Fibroblast of lung (primary cell): Measurements from ENCODE around the gene MMS19. TPM values are rescaled to one million over a fixed set of nuclear protein-coding genes. Genes with fewer than 3 reads are reported as not detected.

Source experiments
- DNase-seq, 2 donors: peaks; one replicate each; pipeline versions ENCODE4 v3.0.0 to v3.0.0-alpha.2; 2010; ENCODE audit warnings: low read depth in 2 of 2
- H2AFZ ChIP-seq: 2 replicates; pipeline ENCODE4 v1.5.1; 2012; ENCODE audit warnings: low read length, control low read depth, inconsistent platforms
- H3K27ac ChIP-seq: 2 replicates; pipeline ENCODE4 v1.5.1; 2011; ENCODE audit warnings: low read length, control low read depth; ENCODE audit not compliant: insufficient read depth
- H3K27me3 ChIP-seq: 2 replicates; pipeline ENCODE4 v1.5.1; 2011; ENCODE audit warnings: mild to moderate bottlenecking, low read length; ENCODE audit not compliant: control insufficient read depth, insufficient read depth
- H3K36me3 ChIP-seq: 2 replicates; pipeline ENCODE4 v1.5.1; 2011; ENCODE audit warnings: low read length; ENCODE audit not compliant: control insufficient read depth, insufficient read depth
- H3K4me1 ChIP-seq: 2 replicates; pipeline ENCODE4 v1.5.1; 2011; ENCODE audit warnings: low read length; ENCODE audit not compliant: control insufficient read depth, insufficient read depth; ENCODE audit errors: extremely low read depth
- H3K4me2 ChIP-seq: 2 replicates; pipeline ENCODE4 v1.5.1; 2011; ENCODE audit warnings: low read length, control low read depth; ENCODE audit not compliant: insufficient read depth; ENCODE audit errors: extremely low read depth
- H3K4me3 ChIP-seq, 4 experiments: fragments of 200-600 bp in 1 of 4; sonication (generic) in 1 of 4; replicated peaks in 1 of 4; 2 replicates each; pipeline ENCODE4 v1.5.1; 2011 to 2016; ENCODE audit warnings: low read length in 4 of 4, low read depth in 3 of 4, mild to moderate bottlenecking in 3 of 4, control low read depth in 2 of 4, inconsistent platforms in 1 of 4, mixed read lengths in 1 of 4; ENCODE audit not compliant: insufficient read depth in 1 of 4; ENCODE audit errors: control extremely low read depth in 1 of 4
- H3K79me2 ChIP-seq: 2 replicates; pipeline ENCODE4 v1.5.1; 2012; ENCODE audit warnings: mild to moderate bottlenecking, low read length, inconsistent platforms; ENCODE audit not compliant: control insufficient read depth, insufficient read depth
- H3K9ac ChIP-seq: 2 replicates; pipeline ENCODE4 v1.5.1; 2011; ENCODE audit warnings: mild to moderate bottlenecking, low read length, control low read depth; ENCODE audit not compliant: insufficient read depth
- H3K9me3 ChIP-seq: 2 replicates; pipeline ENCODE4 v1.5.1; 2012; ENCODE audit warnings: low read depth, low read length; ENCODE audit not compliant: control insufficient read depth, insufficient read depth
- H4K20me1 ChIP-seq: 2 replicates; pipeline ENCODE4 v1.5.1; 2011; ENCODE audit warnings: low read length; ENCODE audit not compliant: control insufficient read depth, insufficient read depth; ENCODE audit errors: extremely low read depth
- CTCF ChIP-seq, 2 donors: IDR thresholded peaks in 1 of 2; conservative IDR thresholded peaks in 1 of 2; 1 replicate in 1 of 2; 2 replicates in 1 of 2; pipeline ENCODE4 v1.5.1; 2011 to 2012; ENCODE audit warnings: low read length in 2 of 2, control low read depth in 1 of 2, inconsistent platforms in 1 of 2, low read depth in 1 of 2, mild to moderate bottlenecking in 1 of 2
- EZH2 ChIP-seq: IDR thresholded peaks from 2 replicates; pipeline ENCODE4 v1.5.1; 2012; ENCODE audit warnings: low read length, control low read depth, mild to moderate bottlenecking; ENCODE audit errors: missing control alignments
- polyA plus RNA-seq, 2 donors: library from polyadenylated mRNA; depleted of rRNA in 1 of 2; stranded (reverse) in 1 of 2; unstranded in 1 of 2; fragments of >200 nt; gene quantifications; 2 replicates each; pipeline ENCODE4 v1.2.1, GENCODE V29; 2011 to 2012; ENCODE audit warnings: missing spikeins in 1 of 2
- total RNA-seq: library from RNA; depleted of rRNA; stranded (reverse); fragments of >200 nt; gene quantifications from 2 replicates; pipeline ENCODE4 v1.2.1, GENCODE V29; 2014

MMS19 gene
- total and polyA plus RNA-seq, 2 donors (not counting 1 experiment from before 2014, with no cell fraction given): 44.7 to 64.7 TPM

- Histone ChIP-seq H3K4me3 (no peak overlapping the region), H3K27ac (no peak overlapping the region), H2AFZ (no peak overlapping the region), H3K4me1 (no peaks in the 10 kb centered on the region), H3K79me2 (peaks cover 37% of the 10 kb centered on the region), H3K9me3 (no peaks in the 10 kb centered on the region), H3K9ac (no peak overlapping the region), H4K20me1 (no peaks in the 10 kb centered on the region), H3K27me3 (no peaks in the 10 kb centered on the region), H3K4me2 (no peak overlapping the region), H3K36me3 (peaks cover 35% of the 10 kb centered on the region)
- peak; percentile 44 to 59 for DNase-seq
- no peak for TF ChIP-seq CTCF (conservative IDR thresholded peaks at IDR 0.05 in 1 of 2, IDR thresholded peaks at IDR 0.05 in 1 of 2; ENCODE audit: low read depth in 1 of 2, low read length in 2 of 2)
- no peak for TF ChIP-seq EZH2
Measured at GRCh38 chr10:97454330-97455036, 43.7 kb downstream of the MMS19 start.

GRCh38 chr10:97452352-97452751 lies 45.9 kb downstream of the MMS19 start:
- Histone ChIP-seq H4K20me1 (no peaks in the 10 kb centered on the region), H3K4me3 (no peak overlapping the region), H3K36me3 (peaks cover 20% of the 10 kb centered on the region), H3K9ac (no peak overlapping the region), H3K9me3 (no peaks in the 10 kb centered on the region), H3K79me2 (peaks cover 49% of the 10 kb centered on the region), H3K27me3 (no peaks in the 10 kb centered on the region), H3K4me1 (no peaks in the 10 kb centered on the region), H3K4me2 (no peak overlapping the region), H2AFZ (no peak overlapping the region), H3K27ac (no peak overlapping the region)
- TF ChIP-seq EZH2 (no peak), CTCF (conservative IDR thresholded peaks at IDR 0.05 in 1 of 2, IDR thresholded peaks at IDR 0.05 in 1 of 2; ENCODE audit: low read depth in 1 of 2, low read length in 2 of 2) (no peak)
- no peak for DNase-seq

GRCh38 chr10:97451605-97452004 lies 46.6 kb downstream of the MMS19 start:
- DNase-seq: no peak
- H3K4me1 ChIP-seq: no peaks in the 10 kb centered on the region
- H3K27ac ChIP-seq: no peak overlapping the region
- H4K20me1 ChIP-seq: no peaks in the 10 kb centered on the region
- TF ChIP-seq CTCF (conservative IDR thresholded peaks at IDR 0.05 in 1 of 2, IDR thresholded peaks at IDR 0.05 in 1 of 2; ENCODE audit: low read depth in 1 of 2, low read length in 2 of 2) (no peak), EZH2 (no peak)
- peaks cover 15% of the 10 kb centered on the region for H3K36me3 ChIP-seq
- H2AFZ ChIP-seq: no peak overlapping the region
- H3K79me2 ChIP-seq: peaks cover 57% of the 10 kb centered on the region
- no peak overlapping the region for H3K4me3 ChIP-seq
- H3K9ac ChIP-seq: no peak overlapping the region
- H3K27me3 ChIP-seq: no peaks in the 10 kb centered on the region
- no peak overlapping the region for H3K4me2 ChIP-seq
- H3K9me3 ChIP-seq: no peaks in the 10 kb centered on the region
